Suppressor macrophage (primary cell): ENCODE results near the gene TGFBI.
"Not testable (repeated sequence)": the region's sequence is repeated elsewhere in the genome, so short reads cannot be mapped to it uniquely, and the experiment has no call there.

Source experiments
- DNase-seq, 4 experiments: peaks; one replicate each; pipeline ENCODE4 v3.0.0-alpha.2; 2020 to 2022

The TGFBI gene

GRCh38 chr5:136045026-136045425 is 16.2 kb downstream of the TGFBI start:
- DNase-seq: not testable (repeated sequence)

DNA sequence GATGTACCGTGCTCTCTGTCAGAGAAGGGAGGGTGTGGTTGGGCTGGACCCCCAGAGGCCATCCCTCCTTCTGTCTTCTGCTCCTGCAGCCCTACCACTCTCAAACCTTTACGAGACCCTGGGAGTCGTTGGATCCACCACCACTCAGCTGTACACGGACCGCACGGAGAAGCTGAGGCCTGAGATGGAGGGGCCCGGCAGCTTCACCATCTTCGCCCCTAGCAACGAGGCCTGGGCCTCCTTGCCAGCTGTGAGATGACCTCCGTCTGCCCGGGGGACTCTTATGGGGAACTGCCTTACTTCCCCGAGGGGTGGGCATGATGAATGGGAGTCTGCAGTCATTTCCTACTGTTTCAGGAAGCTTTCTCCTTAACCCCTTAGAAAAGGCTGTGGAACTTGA is 17.5 kb downstream of the TGFBI start:
- DNase-seq: peak in 2 of 4 experiments; percentile 42 to 75

DNA sequence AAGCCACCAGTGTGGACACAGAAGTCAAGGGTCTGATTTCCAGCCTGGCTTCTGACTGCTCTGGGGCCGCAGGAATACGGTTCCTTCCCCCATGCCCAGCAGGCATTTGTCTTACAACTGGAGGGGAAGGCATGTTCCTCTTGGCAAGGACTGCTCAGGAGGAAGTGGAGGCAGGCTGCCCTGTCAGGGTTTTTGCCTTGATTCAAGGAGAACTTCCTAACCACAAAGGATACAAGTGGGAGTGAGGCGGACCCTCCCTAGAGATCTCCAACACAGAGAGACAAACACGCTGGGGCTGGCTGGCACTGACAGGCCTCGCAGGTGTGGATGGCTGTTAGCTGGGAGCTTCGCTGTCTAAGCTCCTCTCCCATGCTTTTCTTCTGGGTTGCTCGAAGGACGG is 19.1 kb downstream of the TGFBI start:
- peak; percentile 88 to 96 (median 94) for DNase-seq

DNA sequence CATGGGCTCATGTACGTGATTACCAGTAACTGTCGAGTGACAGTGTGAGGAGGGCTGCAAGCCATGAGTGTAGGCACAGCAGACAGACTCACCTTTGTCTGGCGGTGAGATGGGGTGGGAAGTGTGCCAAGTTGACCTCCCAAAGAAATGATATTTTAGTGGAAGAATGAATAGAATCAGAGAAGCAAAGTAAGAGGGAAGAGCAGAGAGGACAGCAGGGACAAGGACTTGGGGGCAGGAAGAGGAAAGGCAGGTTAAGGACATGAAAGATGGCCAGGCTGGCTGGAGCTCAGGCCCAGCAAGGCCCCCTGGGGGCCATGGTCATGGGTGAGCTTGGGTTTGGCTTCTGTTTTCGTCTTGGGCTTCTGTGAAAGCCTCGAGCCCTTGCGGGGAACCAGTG is 20.2 kb downstream of the TGFBI start:
- DNase-seq: no peak

GRCh38 chr5:136051486-136052220 is 22.9 kb downstream of the TGFBI start:
- DNase-seq: peak in 3 of 4 experiments; percentile 45 to 56 (median 51)

DNA sequence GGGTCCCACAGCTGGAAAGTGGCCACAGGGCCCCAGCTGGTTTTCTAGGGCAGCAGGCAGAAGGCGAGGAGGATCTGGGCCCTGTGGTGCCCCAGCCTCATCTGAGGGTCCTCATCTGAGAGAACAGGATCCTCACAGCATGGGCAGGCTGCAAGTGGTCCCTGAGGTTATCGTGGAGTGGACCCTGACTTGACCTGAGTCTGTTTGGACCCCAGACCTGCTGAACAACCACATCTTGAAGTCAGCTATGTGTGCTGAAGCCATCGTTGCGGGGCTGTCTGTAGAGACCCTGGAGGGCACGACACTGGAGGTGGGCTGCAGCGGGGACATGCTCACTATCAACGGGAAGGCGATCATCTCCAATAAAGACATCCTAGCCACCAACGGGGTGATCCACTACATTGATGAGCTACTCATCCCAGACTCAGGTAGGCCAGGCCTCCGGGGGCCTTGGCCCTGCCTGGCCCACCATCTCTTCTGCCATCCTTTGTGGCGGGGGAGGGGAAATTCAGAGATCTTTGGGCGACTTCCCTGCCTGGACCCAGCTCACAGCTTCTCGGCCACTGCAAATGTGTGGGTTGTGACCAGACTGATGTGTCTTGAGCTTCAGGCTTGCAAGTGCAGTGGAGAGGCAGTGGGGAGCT is 24.0 kb downstream of the TGFBI start:
- no peak for DNase-seq

DNA sequence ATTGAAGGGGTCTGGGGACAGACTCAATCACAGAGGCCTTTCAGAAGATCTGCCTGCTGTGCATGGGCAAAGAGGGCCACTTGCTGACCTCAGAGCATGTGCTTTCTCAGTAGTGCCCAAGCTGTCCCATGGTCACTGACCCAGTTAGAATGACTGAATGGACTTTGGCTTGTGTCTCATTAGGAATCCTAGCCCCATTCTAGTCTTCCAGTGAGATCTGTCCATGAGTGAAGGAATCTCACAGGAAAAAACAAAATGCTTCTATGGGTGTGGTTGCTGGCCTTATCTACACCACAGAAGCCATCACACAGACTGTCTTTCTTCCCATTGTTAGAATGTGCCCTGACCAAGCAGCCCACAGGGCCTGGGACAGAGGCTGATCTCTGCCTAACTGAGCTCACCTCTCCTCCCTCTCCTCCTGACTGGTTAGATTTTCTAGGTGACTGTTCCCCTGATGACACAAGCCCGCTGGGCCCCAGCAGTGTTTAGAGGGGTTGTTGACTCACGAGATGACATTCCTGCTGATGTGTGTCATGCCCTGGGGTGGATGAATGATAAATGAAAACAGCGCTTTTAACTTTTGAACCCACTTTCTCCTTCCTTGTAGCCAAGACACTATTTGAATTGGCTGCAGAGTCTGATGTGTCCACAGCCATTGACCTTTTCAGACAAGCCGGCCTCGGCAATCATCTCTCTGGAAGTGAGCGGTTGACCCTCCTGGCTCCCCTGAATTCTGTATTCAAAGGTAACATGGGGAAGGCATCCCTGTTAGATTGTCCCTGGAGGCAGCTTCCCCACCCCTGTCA is 24.8 kb downstream of the TGFBI start:
- DNase-seq: peak in 1 of 4 experiments; percentile 63

- DNase-seq: no peak
Observed at GRCh38 chr5:136054142-136055019, 25.6 kb downstream of the TGFBI start.

GRCh38 chr5:136055612-136056309 is 27.0 kb downstream of the TGFBI start:
- DNase-seq: no peak

GRCh38 chr5:136056336-136056735 is 27.5 kb downstream of the TGFBI start:
- DNase-seq: no peak

GRCh38 chr5:136056771-136057335 is 28.1 kb downstream of the TGFBI start:
- DNase-seq: no peak

DNA sequence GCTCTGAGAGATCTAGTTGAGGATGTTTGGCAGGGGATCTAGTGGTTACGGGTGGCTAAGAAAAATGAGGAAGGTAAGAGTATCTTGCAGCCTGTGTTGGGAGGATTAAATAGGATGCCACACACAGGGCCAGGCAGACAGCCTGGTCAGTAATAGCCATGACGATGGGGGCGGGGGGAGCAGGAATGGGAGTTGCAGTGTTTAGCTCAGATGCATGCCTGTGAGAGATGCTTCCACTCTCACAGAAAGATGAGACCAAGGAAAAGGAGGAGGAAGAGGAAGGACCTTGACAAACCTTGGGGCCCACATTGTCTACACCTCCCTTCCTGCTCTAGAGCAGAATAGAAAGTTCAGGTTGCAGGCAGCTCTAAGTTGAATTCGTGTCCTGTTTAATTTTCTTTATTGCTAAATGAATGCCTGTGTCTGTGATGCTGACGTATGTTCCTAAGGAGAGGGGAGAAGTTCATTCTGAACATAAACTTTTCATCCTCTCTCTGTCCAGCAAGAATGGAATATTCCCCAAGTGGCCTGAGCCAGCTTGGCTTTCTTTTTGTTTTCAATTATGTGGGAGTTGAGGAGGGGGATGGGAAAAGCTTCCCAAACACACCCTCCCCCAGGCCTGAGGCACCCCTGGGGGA is 28.7 kb downstream of the TGFBI start:
- no peak for DNase-seq

DNA sequence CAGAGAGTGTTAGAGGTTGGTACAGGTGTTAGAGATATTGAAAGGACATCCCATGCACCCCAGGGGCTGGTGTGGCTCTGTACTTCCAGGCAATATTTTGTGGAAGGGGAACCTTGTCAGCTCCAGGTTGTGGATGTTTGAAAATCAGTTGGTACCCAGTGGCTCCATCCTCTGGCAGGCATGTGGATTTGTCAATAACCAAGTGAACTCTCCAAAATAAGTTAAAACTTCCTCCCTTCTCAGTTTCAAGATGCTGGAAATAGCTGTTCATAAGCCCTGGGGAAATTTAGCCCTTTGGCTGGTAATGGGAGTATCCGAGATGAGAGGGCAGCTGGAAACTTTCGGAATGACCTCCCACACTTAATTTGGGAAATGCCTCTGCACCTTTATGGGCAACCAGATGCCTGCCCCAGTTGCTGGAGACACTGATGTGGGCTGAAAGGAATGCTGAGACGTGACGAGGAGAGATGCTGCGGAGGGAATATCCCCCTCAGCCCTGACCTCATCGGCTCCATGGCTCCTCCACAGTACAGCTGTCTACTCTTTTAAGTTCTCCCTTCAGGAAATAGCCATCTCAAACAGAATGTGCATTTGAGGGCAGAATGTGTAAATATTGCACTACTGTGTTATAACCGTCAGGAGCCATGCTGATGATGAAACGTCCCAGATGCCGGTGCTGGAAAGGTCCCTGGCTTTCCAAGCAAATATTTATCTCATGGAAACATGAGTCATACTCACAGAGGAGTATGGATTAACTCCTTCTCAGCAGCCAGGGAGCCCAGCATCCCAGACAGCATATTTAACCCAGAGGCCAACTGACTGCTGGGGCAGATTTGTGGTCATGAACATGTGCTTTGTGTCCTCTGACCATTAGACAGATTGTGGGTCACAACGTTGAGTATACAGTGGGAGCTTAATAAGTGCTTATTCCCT is 29.5 kb downstream of the TGFBI start:
- no peak for DNase-seq

- DNase-seq: no peak
Observed at GRCh38 chr5:136058972-136059354, 30.2 kb downstream of the TGFBI start.

DNA sequence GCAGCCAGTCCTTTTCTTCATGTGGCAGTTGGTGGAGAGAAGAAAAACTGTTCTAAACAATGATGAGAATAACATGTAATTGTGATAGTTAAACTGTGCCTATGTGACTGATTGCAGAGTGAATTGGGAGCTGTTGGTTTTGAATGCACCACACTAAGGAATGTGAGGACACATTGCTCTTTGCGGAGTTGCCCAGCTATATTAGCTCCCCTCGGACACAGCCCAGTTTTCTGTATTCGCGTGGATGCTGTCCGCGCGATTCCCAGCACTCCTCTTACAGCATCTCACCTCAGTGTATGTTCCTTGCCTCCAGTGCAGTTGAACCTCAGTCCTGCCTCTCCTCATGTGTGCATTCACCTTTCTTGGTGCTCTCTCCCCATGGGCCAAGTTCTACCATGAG is 32.2 kb downstream of the TGFBI start:
- no peak for DNase-seq

DNA sequence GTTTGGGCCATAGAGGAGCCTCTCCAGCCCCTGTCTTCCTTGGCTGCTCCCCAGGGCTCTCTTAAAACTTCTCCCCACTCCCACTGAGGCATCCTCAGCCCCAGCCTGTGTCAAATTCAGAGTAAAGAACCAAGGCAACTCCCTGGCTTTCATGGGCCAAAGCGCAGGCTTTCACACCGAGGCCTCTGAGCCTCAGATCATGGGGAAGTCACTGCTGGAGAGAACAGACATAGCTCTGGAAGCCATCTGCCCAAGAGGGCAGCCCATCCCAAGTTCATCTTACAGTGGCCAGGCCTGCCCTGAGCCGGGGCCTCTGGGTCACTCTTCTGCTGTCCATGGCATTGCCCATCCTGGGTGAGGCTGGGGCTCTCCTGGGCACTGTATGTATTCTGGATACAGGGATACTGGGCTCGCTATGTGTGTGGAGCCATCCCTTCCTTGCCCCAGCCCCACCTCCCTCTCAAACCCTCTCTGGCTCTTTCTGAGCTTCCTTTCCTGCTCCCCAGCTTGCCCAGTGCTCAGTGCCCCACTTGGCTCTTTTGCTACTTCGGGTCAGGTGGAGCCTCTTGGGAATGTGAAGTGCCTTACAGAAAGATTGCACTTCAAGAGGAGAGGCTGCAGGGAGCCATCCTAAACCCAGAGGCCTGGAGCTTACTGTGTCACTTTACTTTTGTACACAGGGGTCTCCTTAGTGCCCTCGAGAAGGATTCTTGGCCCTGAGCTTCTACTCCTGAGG is 33.0 kb downstream of the TGFBI start:
- DNase-seq: no peak

DNA sequence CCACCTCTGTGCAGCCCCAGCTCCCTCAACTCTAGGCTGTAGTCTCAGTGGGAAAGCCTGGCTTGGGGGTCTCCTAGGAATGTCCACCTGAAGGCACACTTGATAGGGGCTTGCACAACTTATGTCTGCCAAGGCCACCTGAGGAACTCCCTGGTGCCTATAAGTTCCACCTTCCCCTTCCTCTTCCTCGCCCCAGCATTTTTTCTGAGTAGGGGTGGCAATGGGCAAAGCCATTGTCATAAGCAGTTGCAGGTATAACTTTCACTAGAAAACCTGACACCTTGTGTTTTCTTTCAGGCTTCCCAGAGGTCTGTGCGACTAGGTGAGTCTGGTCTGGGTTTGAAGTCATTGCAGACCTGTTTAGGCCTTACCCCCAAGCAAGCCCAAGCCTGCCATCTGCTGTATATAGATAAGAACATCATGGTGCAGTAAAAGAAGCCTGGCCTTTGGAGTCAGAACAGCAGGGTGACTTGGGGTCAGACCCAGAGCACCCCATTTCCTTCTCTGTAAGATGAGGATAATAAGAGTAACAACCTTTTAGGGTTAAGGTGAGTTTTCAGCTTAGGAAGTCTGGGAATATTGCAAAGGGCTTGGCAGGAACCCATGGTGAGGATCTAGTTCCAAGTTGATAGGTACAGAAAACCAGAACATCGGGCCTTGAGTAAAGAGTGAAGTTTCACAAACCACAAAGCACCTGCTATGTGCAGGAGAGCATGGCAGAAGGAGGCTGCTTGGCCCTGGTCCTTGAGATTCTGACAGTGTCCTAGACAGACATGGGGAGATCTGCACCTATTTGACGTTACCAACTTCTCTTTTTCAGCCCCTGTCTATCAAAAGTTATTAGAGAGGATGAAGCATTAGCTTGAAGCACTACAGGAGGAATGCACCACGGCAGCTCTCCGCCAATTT is 33.8 kb downstream of the TGFBI start:
- DNase-seq: peak in 3 of 4 experiments; percentile 61 to 62 (median 62)
